Keratinocyte (primary cell): ENCODE data around the gene SERPINE2. TPM values are rescaled to one million over a fixed set of nuclear protein-coding genes. Genes with fewer than 3 reads are reported as not detected.

ENCODE experiments used
- DNase-seq: peaks from one replicate; pipeline ENCODE4 v3.0.0-alpha.2; 2011; ENCODE audit warnings: low read depth, missing footprints, low spot score
- FAIRE-seq: peaks from 2 replicates; lab custom pipeline; 2011; peaks lifted over from hg19 to GRCh38; lab: Jason Lieb, UNC
- H2AFZ ChIP-seq: 2 replicates; pipeline ENCODE4 v1.6.0; 2012; ENCODE audit warnings: low read length, control low read depth, inconsistent platforms; ENCODE audit not compliant: control insufficient read depth
- H3K27ac ChIP-seq: 2 replicates; pipeline ENCODE4 v1.5.1; 2011; ENCODE audit warnings: low read length; ENCODE audit not compliant: control insufficient read depth, insufficient read depth
- H3K27me3 ChIP-seq: 3 replicates; pipeline ENCODE4 v1.6.0; 2011; ENCODE audit warnings: low read length; ENCODE audit not compliant: control insufficient read depth, insufficient read depth; ENCODE audit errors: extremely low read depth
- H3K36me3 ChIP-seq, 2 experiments: 2 replicates in 1 of 2; 3 replicates in 1 of 2; pipeline ENCODE4 v1.5.1; 2011; ENCODE audit warnings: low read length in 2 of 2, mild to moderate bottlenecking in 1 of 2; ENCODE audit not compliant: control insufficient read depth in 2 of 2, insufficient read depth in 2 of 2; ENCODE audit errors: extremely low read depth in 1 of 2
- H3K4me1 ChIP-seq: 3 replicates; pipeline ENCODE4 v1.5.1; 2011; ENCODE audit warnings: low read length; ENCODE audit not compliant: control insufficient read depth, insufficient read depth; ENCODE audit errors: extremely low read depth
- H3K4me2 ChIP-seq: 3 replicates; pipeline ENCODE4 v1.6.0; 2011; ENCODE audit warnings: low read depth, low read length; ENCODE audit not compliant: control insufficient read depth, insufficient read depth; ENCODE audit errors: extremely low read depth
- H3K4me3 ChIP-seq, 3 experiments: fragments of 200-600 bp in 1 of 3; sonication (generic) in 1 of 3; 2 replicates in 2 of 3; 3 replicates in 1 of 3; pipeline ENCODE4 v1.5.1; 2011 to 2016; ENCODE audit warnings: low read length in 3 of 3, mild to moderate bottlenecking in 3 of 3, control low read depth in 2 of 3, inconsistent platforms in 1 of 3, low read depth in 1 of 3, mixed read lengths in 1 of 3, mixed run types in 1 of 3, moderate library complexity in 1 of 3; ENCODE audit not compliant: control insufficient read depth in 2 of 3, insufficient read depth in 2 of 3; ENCODE audit errors: extremely low read depth in 1 of 3
- H3K79me2 ChIP-seq: 2 replicates; pipeline ENCODE4 v1.6.0; 2012; ENCODE audit warnings: low read length; ENCODE audit not compliant: control insufficient read depth, insufficient read depth
- H3K9ac ChIP-seq: 3 replicates; pipeline ENCODE4 v1.6.0; 2011; ENCODE audit warnings: low read length; ENCODE audit not compliant: control insufficient read depth, insufficient read depth; ENCODE audit errors: extremely low read depth
- H3K9me1 ChIP-seq: 3 replicates; pipeline ENCODE4 v1.6.0; 2011; ENCODE audit warnings: low read length; ENCODE audit not compliant: control insufficient read depth, insufficient read depth; ENCODE audit errors: extremely low read depth
- H3K9me3 ChIP-seq: 2 replicates; pipeline ENCODE4 v1.5.1; 2012; ENCODE audit warnings: low read depth, low read length; ENCODE audit not compliant: control insufficient read depth
- H4K20me1 ChIP-seq: 3 replicates; pipeline ENCODE4 v1.6.0; 2011; ENCODE audit warnings: low read length; ENCODE audit not compliant: control insufficient read depth, insufficient read depth; ENCODE audit errors: extremely low read depth
- CTCF ChIP-seq, 3 experiments: IDR thresholded peaks in 1 of 3; conservative IDR thresholded peaks in 1 of 3; optimal IDR thresholded peaks in 1 of 3; 2 replicates in 2 of 3; 3 replicates in 1 of 3; pipeline versions ENCODE3 to v1.5.1; 2011; ENCODE audit warnings: low read length in 3 of 3, mild to moderate bottlenecking in 3 of 3, moderate library complexity in 2 of 3, control low read depth in 1 of 3, inconsistent platforms in 1 of 3; ENCODE audit not compliant: insufficient read depth in 2 of 3; ENCODE audit errors: extremely low read depth in 1 of 3
- EZH2 ChIP-seq: IDR thresholded peaks from one replicate; pipeline ENCODE4 v1.6.1; 2012; ENCODE audit warnings: inconsistent platforms, mild to moderate bottlenecking, low read length, moderate library complexity
- dilution Hi-C: fragments of 300-500 bp; cut with MboI; formaldehyde crosslinking; loops from one replicate; pipeline ENCODE4 v1.7.0; 2020; ENCODE audit warnings: low sequenced_read_pairs; ENCODE audit not compliant: extremely low pct_ligation_motif_present
- polyA plus RNA-seq, 5 experiments: library from polyadenylated mRNA; depleted of rRNA in 3 of 5; stranded (reverse) in 3 of 5; stranded (forward) in 1 of 5; unstranded in 1 of 5; fragments of >200 nt; gene quantifications; 1 replicate in 1 of 5; 2 replicates in 3 of 5; 3 replicates in 1 of 5; pipeline versions ENCODE4 v1.2.1 to v1.2.3, GENCODE V29; 2011 to 2012; ENCODE audit warnings: missing spikeins in 2 of 5, low read depth in 1 of 5, low replicate concordance in 1 of 5

SERPINE2 gene
- polyA plus RNA-seq, 1 donor (not counting 4 experiments of a cell fraction or from before 2014, with no cell fraction given) = 306 TPM

- Histone ChIP-seq H3K9me1 (no peaks in the 10 kb centered on the region), H3K4me3 (no peak overlapping the region), H3K79me2 (peaks cover 27% of the 10 kb centered on the region), H2AFZ (no peak overlapping the region), H3K36me3 (no peaks in the 10 kb centered on the region), H3K4me2 (peak overlapping the region; percentile 74), H3K4me1 (peaks cover 21% of the 10 kb centered on the region), H4K20me1 (no peaks in the 10 kb centered on the region), H3K27me3 (no peaks in the 10 kb centered on the region), H3K27ac (no peak overlapping the region), H3K9ac (no peak overlapping the region), H3K9me3 (no peaks in the 10 kb centered on the region)
- dilution Hi-C loops = no loop called here
- FAIRE-seq (no peak), DNase-seq (no peak)
- TF ChIP-seq EZH2 (no peak), CTCF (optimal IDR thresholded peaks at IDR 0.05 in 1 of 3, IDR thresholded peaks at IDR 0.05 in 1 of 3, conservative IDR thresholded peaks at IDR 0.05 in 1 of 3; ENCODE audit: extremely low read depth in 1 of 3, insufficient read depth in 2 of 3, low read length in 3 of 3) (no peak)
Measured at GRCh38 chr2:223945755-223946154, 93.3 kb downstream of the SERPINE2 start.

GRCh38 chr2:223944703-223945531 is 94.2 kb downstream of the SERPINE2 start, which contains the start of gene WDFY1:
WDFY1 (minus strand) TSS chr2:223945335; CDS start chr2:223945284, 51 bp downstream.
- dilution Hi-C loops = no loop called here
- H3K4me3 ChIP-seq = peak within 1 kb of the TSS; percentile 84 to 94 (median 86)
- DNase-seq = no peak
- H3K4me2 ChIP-seq = peak within 1 kb of the TSS; percentile 95
- H3K27ac ChIP-seq = peak within 1 kb of the TSS; percentile 71
- H4K20me1 ChIP-seq = no peaks in the 10 kb centered on the region
- no peaks in the 10 kb centered on the region for H3K9me1 ChIP-seq
- H3K79me2 ChIP-seq = peaks cover 34% of the 10 kb centered on the region
- H3K9me3 ChIP-seq = no peaks in the 10 kb centered on the region
- no peaks in the 10 kb centered on the region for H3K36me3 ChIP-seq
- no peak for TF ChIP-seq CTCF (optimal IDR thresholded peaks at IDR 0.05 in 1 of 3, IDR thresholded peaks at IDR 0.05 in 1 of 3, conservative IDR thresholded peaks at IDR 0.05 in 1 of 3; ENCODE audit: extremely low read depth in 1 of 3, insufficient read depth in 2 of 3, low read length in 3 of 3)
- no peak for TF ChIP-seq EZH2
- peaks cover 21% of the 10 kb centered on the region for H3K4me1 ChIP-seq
- FAIRE-seq = no peak
- H3K9ac ChIP-seq = peak within 1 kb of the TSS; percentile 85
- peak within 1 kb of the TSS; percentile 86 for H2AFZ ChIP-seq
- no peaks in the 10 kb centered on the region for H3K27me3 ChIP-seq
